Stomach (tissue), 4 donors: ENCODE data around the gene ARHGAP32.

Source experiments
- CTCF ChIP-seq, 7 experiments: fragments of 450-650 bp in 4 of 7; fragments of 200-600 bp in 3 of 7; sonication (generic) in 3 of 7; IDR thresholded peaks; one replicate each; pipeline ENCODE4 v1.5.1; 2016 to 2019; ENCODE audit warnings: antibody characterized with exemption in 7 of 7, control low read depth in 2 of 7, mild to moderate bottlenecking in 1 of 7
- EP300 ChIP-seq: sonication (generic); formaldehyde crosslinking; IDR thresholded peaks from one replicate; pipeline ENCODE4 v1.6.1; 2017; ENCODE audit warnings: antibody characterized with exemption
- POLR2A ChIP-seq, 4 donors: fragments of 450-650 bp; IDR thresholded peaks; one replicate each; pipeline ENCODE4 v1.6.1; 2016; ENCODE audit warnings: antibody characterized with exemption in 4 of 4, control low read depth in 2 of 4, mild to moderate bottlenecking in 1 of 4, moderate library complexity in 1 of 4

- no peak for TF ChIP-seq POLR2A (IDR thresholded peaks at IDR 0.05)
- no peak for TF ChIP-seq CTCF (IDR thresholded peaks at IDR 0.05)
- no peak for TF ChIP-seq EP300
Measured at GRCh38 chr11:128931668-128932067, 260.5 kb downstream of the ARHGAP32 start.
